Loucy (cell line): ENCODE data around the gene AMBN.

Experiments
- H2AFZ ChIP-seq: fragments of 200-600 bp; sonication (generic); 2 replicates; pipeline ENCODE4 v1.6.0; 2016; ENCODE audit warnings: antibody characterized with exemption, mild to moderate bottlenecking, low read length, moderate library complexity
- H3F3A ChIP-seq: fragments of 200-600 bp; 2 replicates; pipeline ENCODE4 v1.6.0; 2016; ENCODE audit warnings: antibody characterized with exemption, low read depth, mild to moderate bottlenecking
- H3K27me3 ChIP-seq: fragments of 200-600 bp; sonication (generic); 2 replicates; pipeline ENCODE4 v1.6.1; 2014; ENCODE audit warnings: low read length, mild to moderate bottlenecking; ENCODE audit not compliant: insufficient read depth, poor library complexity, severe bottlenecking
- H3K36me3 ChIP-seq: fragments of 200-600 bp; sonication (generic); 2 replicates; pipeline ENCODE4 v1.6.1; 2016; ENCODE audit warnings: low read length; ENCODE audit not compliant: insufficient read depth
- H3K4me1 ChIP-seq: fragments of 200-600 bp; sonication (generic); 2 replicates; pipeline ENCODE4 v1.5.1; 2014; ENCODE audit warnings: low read length, mild to moderate bottlenecking; ENCODE audit not compliant: insufficient read depth, poor library complexity, severe bottlenecking
- H3K4me2 ChIP-seq: fragments of 200-600 bp; sonication (generic); 2 replicates; pipeline ENCODE4 v1.6.0; 2014; ENCODE audit warnings: antibody characterized with exemption, low read length, low read depth, mild to moderate bottlenecking; ENCODE audit not compliant: poor library complexity, severe bottlenecking
- H3K4me3 ChIP-seq: fragments of 200-600 bp; sonication (generic); 2 replicates; pipeline ENCODE4 v1.5.1; 2014; ENCODE audit warnings: low read length, mild to moderate bottlenecking, mixed read lengths; ENCODE audit not compliant: poor library complexity, severe bottlenecking
- H3K79me2 ChIP-seq: fragments of 200-600 bp; sonication (generic); 2 replicates; pipeline ENCODE4 v1.6.1; 2014; ENCODE audit warnings: low read length; ENCODE audit not compliant: insufficient read depth
- H3K9ac ChIP-seq: fragments of 200-600 bp; sonication (generic); 2 replicates; pipeline ENCODE4 v1.6.0; 2014; ENCODE audit warnings: mild to moderate bottlenecking, low read depth, low read length, moderate library complexity; ENCODE audit not compliant: poor library complexity, severe bottlenecking
- H3K9me2 ChIP-seq: fragments of 200-600 bp; sonication (generic); replicated peaks from 2 replicates; pipeline ENCODE4 v1.6.1; 2016; ENCODE audit warnings: low read depth, low read length, mixed read lengths
- H3K9me3 ChIP-seq: fragments of 200-600 bp; sonication (generic); 2 replicates; pipeline ENCODE4 v1.6.1; 2014; ENCODE audit warnings: mild to moderate bottlenecking, antibody characterized with exemption, low read length, low read depth; ENCODE audit not compliant: insufficient read depth
- H4K20me1 ChIP-seq: fragments of 200-600 bp; sonication (generic); 2 replicates; pipeline ENCODE4 v1.6.0; 2014; ENCODE audit warnings: antibody characterized with exemption, low read length, mild to moderate bottlenecking; ENCODE audit not compliant: insufficient read depth, poor library complexity, severe bottlenecking
- CTCF ChIP-seq: fragments of 200-600 bp; sonication (generic); conservative IDR thresholded peaks from 2 replicates; pipeline ENCODE4 v1.5.1; 2014; ENCODE audit warnings: mild to moderate bottlenecking, antibody characterized with exemption, low read length
- EZH2phosphoT487 ChIP-seq: fragments of 200-600 bp; IDR thresholded peaks from 2 replicates; pipeline ENCODE4 v1.6.1; 2018; ENCODE audit warnings: antibody characterized with exemption, mild to moderate bottlenecking, moderate library complexity, borderline replicate concordance

Gene AMBN, protein sequence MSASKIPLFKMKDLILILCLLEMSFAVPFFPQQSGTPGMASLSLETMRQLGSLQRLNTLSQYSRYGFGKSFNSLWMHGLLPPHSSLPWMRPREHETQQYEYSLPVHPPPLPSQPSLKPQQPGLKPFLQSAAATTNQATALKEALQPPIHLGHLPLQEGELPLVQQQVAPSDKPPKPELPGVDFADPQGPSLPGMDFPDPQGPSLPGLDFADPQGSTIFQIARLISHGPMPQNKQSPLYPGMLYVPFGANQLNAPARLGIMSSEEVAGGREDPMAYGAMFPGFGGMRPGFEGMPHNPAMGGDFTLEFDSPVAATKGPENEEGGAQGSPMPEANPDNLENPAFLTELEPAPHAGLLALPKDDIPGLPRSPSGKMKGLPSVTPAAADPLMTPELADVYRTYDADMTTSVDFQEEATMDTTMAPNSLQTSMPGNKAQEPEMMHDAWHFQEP

DNA sequence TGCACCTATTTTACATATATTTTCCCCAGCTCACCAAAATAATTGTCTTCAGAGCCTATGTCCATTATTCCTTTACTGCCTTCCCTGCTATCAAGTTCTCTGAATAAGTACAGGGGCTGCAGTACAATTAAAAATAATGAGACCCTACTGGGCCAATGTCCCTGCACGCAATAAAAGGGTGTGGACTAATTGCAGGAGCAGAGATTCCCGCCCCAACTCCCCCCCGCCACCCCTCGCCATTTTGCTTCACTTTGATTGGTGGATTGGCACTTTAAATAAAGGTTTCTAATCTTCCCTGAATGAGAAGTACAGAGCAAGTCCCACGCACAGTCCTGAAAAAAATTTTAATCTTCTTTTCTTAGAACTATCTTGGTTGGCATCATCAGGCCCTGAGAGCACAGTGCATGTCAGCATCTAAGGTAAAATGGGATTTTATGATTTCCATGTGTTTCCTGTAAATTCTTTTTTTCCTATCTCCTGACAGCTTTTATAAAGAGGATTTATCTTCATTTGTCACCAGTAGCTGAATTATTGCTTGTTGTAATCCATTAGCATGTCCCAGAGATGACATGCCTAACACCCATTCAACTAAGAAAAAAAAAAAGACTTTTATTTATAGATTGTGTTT, at the start of gene AMBN:
TSS of gene AMBN (plus strand) at position 302 of the 628 bp plus-strand sequence. CDS start at position 405, 103 bp downstream.
- Histone ChIP-seq H3K9me2 (no peaks in the 10 kb centered on the region), H2AFZ (no peak within 1 kb of the TSS), H3K36me3 (no peaks in the 10 kb centered on the region), H4K20me1 (no peaks in the 10 kb centered on the region), H3F3A (no peaks in the 10 kb centered on the region), H3K9ac (no peak within 1 kb of the TSS), H3K9me3 (no peaks in the 10 kb centered on the region), H3K4me1 (no peaks in the 10 kb centered on the region), H3K79me2 (no peaks in the 10 kb centered on the region), H3K27me3 (no peaks in the 10 kb centered on the region), H3K4me3 (no peak within 1 kb of the TSS), H3K4me2 (no peak within 1 kb of the TSS)
- no peak for TF ChIP-seq CTCF
- no peak for TF ChIP-seq EZH2phosphoT487

DNA sequence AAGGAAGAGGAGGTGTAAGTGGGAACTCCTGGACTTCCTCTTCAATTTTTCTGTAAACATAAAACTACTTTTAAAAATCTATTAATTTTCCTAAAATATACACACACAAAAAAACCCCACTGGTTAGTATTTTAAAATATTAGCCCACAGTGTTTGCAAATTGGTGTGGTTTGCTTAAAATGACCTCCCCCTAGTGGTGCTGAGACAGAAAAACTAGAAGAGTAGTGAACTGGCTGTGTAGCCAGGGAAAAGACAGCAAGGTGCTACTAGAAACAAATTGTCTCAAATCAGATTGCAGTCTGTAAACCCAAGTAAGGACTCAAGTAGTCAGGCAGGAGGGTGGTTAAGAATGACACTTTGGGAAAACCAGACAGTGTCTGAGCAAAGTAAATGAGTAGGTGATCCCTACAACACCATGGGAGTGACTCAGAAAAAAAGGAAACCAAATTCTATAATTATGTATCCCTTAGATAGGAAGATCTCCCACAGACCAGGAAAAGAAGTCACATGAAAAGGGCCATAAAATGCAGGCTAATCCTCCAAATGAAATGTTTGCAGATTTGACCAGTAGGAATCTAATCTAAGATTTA, 47.7 kb upstream of the AMBN start:
- H3K9me2 ChIP-seq, result no peaks in the 10 kb centered on the region
- H3K4me2 ChIP-seq, result no peak overlapping the region
- H3K79me2 ChIP-seq, result no peaks in the 10 kb centered on the region
- no peaks in the 10 kb centered on the region for H3K27me3 ChIP-seq
- H3K9ac ChIP-seq, result no peak overlapping the region
- no peak overlapping the region for H3K4me3 ChIP-seq
- H3K9me3 ChIP-seq, result no peaks in the 10 kb centered on the region
- H4K20me1 ChIP-seq, result no peaks in the 10 kb centered on the region
- peak; percentile 72 for TF ChIP-seq CTCF
- TF ChIP-seq EZH2phosphoT487, result no peak
- H3K36me3 ChIP-seq, result no peaks in the 10 kb centered on the region
- no peak overlapping the region for H2AFZ ChIP-seq
- no peaks in the 10 kb centered on the region for H3F3A ChIP-seq
- no peaks in the 10 kb centered on the region for H3K4me1 ChIP-seq

DNA sequence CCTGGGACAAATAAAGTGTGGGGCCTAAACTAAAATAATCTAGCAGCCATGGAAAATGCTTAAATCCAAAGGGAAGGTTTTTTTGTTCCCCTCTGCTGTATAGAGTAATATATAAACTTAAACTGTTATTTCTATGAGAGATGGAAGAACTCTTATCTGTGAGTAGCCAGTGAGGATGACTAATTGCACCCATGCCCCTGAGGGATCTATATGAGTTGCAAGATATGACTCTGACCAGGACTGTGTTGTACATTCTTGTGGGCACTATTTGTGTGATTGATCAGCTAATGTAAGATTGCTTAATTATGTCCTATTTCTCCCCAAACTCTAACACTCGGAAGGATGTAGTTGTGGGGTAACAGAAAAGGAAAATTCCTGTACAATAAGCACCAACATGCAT, 35.2 kb upstream of the AMBN start:
- Histone ChIP-seq H3F3A (no peaks in the 10 kb centered on the region), H3K27me3 (no peaks in the 10 kb centered on the region), H3K4me1 (peaks cover 11% of the 10 kb centered on the region), H3K4me3 (no peak overlapping the region), H4K20me1 (no peaks in the 10 kb centered on the region), H3K79me2 (no peaks in the 10 kb centered on the region), H3K9me3 (no peaks in the 10 kb centered on the region), H3K9ac (no peak overlapping the region), H3K4me2 (no peak overlapping the region), H3K36me3 (no peaks in the 10 kb centered on the region), H3K9me2 (no peaks in the 10 kb centered on the region), H2AFZ (no peak overlapping the region)
- no peak for TF ChIP-seq CTCF
- TF ChIP-seq EZH2phosphoT487, result no peak
